Fibroblast of lung (primary cell): ENCODE data around the gene DUSP16.

Experiments
- CTCF ChIP-seq, 2 donors: IDR thresholded peaks in 1 of 2; conservative IDR thresholded peaks in 1 of 2; 1 replicate in 1 of 2; 2 replicates in 1 of 2; pipeline ENCODE4 v1.5.1; 2011 to 2012; ENCODE audit warnings: low read length in 2 of 2, control low read depth in 1 of 2, inconsistent platforms in 1 of 2, low read depth in 1 of 2, mild to moderate bottlenecking in 1 of 2
- EZH2 ChIP-seq: IDR thresholded peaks from 2 replicates; pipeline ENCODE4 v1.5.1; 2012; ENCODE audit warnings: low read length, control low read depth, mild to moderate bottlenecking; ENCODE audit errors: missing control alignments

DNA sequence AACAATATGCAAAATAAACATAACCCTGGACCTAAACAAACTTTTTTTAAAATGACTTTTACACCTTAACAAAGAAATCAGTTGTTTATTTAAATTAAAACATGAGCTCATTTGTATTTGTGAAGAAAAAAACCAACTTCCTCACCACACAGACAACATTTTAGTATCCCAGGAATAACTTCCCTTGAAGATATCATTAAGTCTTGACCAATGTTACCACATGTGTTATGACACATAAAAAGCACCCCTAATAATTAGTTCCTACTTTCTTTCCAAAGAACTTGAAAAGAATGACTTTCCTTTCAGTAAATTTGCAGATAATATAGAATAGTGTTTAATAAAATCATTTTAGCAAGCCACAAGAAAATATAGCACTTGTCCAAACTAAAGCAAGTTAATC, 42.4 kb downstream of the DUSP16 start:
- no peak for TF ChIP-seq CTCF (conservative IDR thresholded peaks at IDR 0.05 in 1 of 2, IDR thresholded peaks at IDR 0.05 in 1 of 2; ENCODE audit: low read depth in 1 of 2, low read length in 2 of 2)
- TF ChIP-seq EZH2 = no peak
